GM12864 (cell line): ENCODE results near the gene DDC.

ENCODE experiments used
- DNase-seq: peaks from one replicate; pipeline ENCODE4 v3.0.0-alpha.2; 2011; ENCODE audit warnings: low read depth
- H3K4me3 ChIP-seq: 2 replicates; pipeline ENCODE4 v1.5.1; 2011; ENCODE audit warnings: mild to moderate bottlenecking, low read depth, low read length, control low read depth
- TF ChIP-seq, protein P1 (sequence below): IDR thresholded peaks from 2 replicates; pipeline ENCODE4 v1.5.1; 2011; ENCODE audit warnings: low read depth, mild to moderate bottlenecking, moderate library complexity, low read length, control low read depth, inconsistent platforms; ENCODE audit errors: missing control alignments

The DDC gene, protein sequence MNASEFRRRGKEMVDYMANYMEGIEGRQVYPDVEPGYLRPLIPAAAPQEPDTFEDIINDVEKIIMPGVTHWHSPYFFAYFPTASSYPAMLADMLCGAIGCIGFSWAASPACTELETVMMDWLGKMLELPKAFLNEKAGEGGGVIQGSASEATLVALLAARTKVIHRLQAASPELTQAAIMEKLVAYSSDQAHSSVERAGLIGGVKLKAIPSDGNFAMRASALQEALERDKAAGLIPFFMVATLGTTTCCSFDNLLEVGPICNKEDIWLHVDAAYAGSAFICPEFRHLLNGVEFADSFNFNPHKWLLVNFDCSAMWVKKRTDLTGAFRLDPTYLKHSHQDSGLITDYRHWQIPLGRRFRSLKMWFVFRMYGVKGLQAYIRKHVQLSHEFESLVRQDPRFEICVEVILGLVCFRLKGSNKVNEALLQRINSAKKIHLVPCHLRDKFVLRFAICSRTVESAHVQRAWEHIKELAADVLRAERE

DNA sequence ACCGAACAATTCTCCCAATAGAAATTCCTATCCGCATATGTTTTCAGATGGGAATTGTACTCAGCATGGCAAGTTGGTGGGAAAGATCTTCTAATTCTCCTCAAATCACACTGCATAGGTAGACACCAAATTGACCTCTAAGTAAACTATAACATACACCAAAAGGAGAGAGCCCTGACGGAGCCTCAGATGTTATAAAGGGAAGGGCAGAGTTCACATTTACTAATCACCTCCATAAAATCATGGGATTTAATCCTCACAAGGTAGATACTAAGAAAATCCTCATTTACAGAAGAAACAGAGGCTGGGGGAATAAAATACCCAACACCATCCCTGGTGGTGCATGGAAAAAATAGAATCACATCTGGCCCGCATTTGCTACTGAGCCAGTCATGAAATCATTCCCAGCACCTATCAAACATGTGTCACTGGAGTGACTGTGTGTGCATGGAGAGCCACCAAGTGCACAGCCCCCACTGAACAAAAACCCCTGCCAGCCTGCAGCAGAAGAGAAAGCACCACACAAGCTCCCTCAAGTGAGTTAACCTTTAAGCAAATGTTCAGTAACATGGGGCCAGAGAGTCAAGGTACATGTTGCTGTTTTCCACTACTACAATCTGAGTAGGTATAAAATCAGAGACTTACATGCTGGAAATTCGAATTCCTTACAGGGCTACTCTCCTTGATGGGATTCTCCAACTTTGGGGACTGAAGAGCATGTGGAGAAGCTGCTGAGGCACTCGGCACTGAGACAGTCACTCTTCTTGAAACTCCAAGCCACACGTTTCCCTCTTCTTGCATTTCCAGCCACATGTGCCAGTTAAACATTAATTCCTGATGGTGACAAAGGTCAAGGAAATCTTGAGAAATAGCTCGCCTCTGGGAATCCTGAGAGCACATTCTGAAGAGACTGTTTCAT, at the start of gene DDC:
Gene DDC, minus strand, starts transcription at position 766 of the 919 bp plus-strand sequence. CDS start 21,320 bp downstream, outside the sequence.
- no peak for DNase-seq
- no peak within 1 kb of the TSS for H3K4me3 ChIP-seq
- TF ChIP-seq, protein P1, sequence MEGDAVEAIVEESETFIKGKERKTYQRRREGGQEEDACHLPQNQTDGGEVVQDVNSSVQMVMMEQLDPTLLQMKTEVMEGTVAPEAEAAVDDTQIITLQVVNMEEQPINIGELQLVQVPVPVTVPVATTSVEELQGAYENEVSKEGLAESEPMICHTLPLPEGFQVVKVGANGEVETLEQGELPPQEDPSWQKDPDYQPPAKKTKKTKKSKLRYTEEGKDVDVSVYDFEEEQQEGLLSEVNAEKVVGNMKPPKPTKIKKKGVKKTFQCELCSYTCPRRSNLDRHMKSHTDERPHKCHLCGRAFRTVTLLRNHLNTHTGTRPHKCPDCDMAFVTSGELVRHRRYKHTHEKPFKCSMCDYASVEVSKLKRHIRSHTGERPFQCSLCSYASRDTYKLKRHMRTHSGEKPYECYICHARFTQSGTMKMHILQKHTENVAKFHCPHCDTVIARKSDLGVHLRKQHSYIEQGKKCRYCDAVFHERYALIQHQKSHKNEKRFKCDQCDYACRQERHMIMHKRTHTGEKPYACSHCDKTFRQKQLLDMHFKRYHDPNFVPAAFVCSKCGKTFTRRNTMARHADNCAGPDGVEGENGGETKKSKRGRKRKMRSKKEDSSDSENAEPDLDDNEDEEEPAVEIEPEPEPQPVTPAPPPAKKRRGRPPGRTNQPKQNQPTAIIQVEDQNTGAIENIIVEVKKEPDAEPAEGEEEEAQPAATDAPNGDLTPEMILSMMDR, result no peak

DNA sequence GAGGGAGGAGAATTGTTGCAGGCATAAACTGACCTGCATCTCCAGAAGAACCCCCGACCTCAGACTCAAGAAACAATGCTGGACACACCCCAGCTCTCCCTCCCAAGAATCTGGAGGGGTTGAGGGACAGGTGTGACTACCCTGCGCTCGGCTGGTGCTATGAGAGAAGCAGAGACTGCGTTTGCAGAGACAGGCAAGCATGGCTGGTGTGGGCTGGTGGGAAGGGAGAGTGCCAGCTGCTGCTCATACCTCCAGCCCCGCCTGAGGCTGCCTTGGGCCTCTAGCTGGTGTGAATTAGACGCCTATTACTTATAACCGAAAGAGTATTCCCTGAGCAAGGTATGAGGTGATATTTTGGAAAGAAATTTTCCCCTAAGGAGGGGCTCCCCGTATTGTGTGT, 48.3 kb upstream of the DDC start:
- no peak overlapping the region for H3K4me3 ChIP-seq
- TF ChIP-seq, protein P1, result no peak
- DNase-seq, result no peak

DNA sequence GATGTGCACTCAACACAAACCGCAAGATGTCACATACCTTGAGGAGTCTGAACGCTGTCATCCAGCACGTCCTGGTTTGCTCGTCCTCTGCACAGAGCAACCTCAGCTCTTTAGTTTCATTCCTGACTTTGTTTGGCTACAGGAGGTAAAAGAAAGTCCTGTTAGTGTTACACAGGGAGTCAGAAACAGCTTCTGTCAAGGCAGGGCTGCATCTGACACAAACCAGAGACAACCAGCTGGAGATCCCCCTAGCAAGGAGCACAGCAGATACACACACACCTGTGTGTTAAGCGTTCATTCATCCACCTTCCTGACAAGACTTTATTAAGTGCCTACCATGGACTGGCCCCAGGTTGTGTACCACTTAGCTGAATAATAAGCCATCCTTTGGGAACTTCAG, 47.5 kb upstream of the DDC start:
- TF ChIP-seq, protein P1, result no peak
- DNase-seq, result no peak
- H3K4me3 ChIP-seq, result no peak overlapping the region

DNA sequence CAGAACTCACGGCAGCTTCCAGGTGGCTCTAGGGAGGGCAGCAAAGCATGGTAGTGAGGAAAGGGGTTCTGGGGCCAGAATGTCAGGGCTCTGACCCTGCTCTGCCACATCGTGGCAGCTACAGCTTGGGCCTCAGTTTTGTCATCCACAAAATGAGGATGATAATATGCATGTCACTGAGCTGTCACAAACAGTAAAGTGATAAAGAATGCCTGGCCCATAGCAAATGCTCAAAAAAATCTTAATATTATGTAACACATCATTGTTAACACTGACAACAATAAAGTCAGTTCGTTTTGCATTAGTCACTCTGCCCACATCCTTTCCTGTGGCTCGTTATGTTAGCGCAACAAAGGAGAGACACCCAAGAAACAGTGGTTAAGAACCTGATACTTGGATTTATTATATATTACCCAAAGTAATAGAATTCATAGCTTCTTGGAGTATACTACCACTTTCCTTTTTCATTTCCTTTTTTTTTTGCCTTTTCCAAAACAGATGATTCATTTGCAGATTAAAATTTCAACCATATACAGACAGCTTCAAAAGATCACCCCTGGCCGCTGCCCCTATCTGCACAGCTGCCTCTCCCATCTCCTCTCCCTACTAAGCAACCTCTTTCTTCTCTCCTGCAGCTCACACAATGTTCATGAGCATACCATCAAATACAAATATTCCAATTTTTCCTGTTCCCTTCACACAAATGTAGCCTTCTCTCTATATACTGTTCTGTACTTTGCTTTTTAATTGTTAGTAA, 45.5 kb upstream of the DDC start:
- TF ChIP-seq, protein P1, result no peak
- H3K4me3 ChIP-seq, result no peak overlapping the region
- no peak for DNase-seq

DNA sequence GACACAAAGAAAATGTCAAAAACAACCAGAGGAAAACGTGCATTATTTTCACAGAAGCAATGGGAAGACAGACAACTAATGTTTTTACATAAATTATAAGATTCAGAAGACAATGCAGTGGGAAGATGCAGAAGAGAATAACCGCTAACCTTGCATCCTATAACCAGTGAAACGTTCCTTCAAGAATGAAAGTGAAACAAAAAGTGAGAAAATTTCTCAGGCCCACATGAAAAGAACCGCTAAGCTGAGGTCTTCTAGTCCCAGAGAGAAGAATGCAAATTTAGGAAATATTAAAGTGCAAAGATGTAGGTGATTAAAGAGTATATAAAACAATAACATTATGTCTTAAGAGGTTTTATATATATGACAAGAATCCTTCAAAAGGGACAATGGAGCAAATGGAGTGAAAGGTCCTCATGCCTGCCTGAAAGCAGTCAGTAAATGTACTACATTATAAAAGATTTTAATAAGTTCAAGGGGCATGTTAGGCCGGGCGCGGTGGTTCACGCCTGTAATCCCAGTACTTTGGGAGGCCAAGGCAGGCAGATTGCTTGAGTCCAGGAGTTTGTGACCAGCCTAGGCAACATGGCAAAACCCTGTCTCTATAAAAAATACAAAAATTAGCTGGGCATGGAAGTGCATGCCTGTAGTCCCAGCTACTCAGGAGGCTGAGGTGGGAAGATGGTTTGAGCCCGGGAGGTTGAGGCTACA, 43.1 kb upstream of the DDC start:
- no peak for DNase-seq
- no peak overlapping the region for H3K4me3 ChIP-seq
- TF ChIP-seq, protein P1, result no peak
